Hepatocyte (in vitro differentiated cells): ENCODE results near the gene POU2F2.

Source experiments
- EZH2 ChIP-seq: fragments of 200-600 bp; sonication (generic); IDR thresholded peaks from 2 replicates; pipeline ENCODE4 v1.6.1; 2016; ENCODE audit warnings: antibody characterized with exemption, mild to moderate bottlenecking, borderline replicate concordance
- EZH2phosphoT487 ChIP-seq: fragments of 200-600 bp; sonication (generic); IDR thresholded peaks from one replicate; pipeline ENCODE4 v1.6.1; 2018; ENCODE audit warnings: antibody characterized with exemption, mild to moderate bottlenecking, low read depth, moderate library complexity; ENCODE audit not compliant: unreplicated experiment, severe bottlenecking
- TF ChIP-seq, protein P1 (sequence below): fragments of 200-600 bp; sonication (generic); IDR thresholded peaks from 2 replicates; pipeline ENCODE4 v1.5.1; 2016; ENCODE audit warnings: antibody characterized with exemption, mild to moderate bottlenecking; ENCODE audit not compliant: poor library complexity

DNA sequence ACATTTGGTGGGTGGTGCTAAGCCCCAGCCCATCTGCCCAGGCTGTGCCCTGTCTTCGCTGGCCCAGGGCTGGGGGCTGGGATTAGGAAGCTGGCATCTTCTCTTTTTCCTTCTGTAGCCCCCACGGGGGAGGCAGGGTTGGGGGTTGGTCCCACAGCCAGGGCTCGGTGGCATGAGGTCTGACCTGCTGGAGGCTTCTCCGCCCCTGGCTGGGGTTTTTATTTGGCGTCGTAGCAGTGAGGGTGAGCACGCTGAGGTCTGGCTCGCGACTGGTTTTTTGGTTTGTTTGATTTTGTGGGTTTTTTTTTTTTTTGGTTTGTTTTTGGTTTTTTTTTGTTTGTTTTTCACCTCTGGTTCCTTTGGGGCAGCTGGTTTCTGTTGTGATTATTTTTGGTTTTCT lies 41.6 kb downstream of the POU2F2 start:
- TF ChIP-seq, protein P1, sequence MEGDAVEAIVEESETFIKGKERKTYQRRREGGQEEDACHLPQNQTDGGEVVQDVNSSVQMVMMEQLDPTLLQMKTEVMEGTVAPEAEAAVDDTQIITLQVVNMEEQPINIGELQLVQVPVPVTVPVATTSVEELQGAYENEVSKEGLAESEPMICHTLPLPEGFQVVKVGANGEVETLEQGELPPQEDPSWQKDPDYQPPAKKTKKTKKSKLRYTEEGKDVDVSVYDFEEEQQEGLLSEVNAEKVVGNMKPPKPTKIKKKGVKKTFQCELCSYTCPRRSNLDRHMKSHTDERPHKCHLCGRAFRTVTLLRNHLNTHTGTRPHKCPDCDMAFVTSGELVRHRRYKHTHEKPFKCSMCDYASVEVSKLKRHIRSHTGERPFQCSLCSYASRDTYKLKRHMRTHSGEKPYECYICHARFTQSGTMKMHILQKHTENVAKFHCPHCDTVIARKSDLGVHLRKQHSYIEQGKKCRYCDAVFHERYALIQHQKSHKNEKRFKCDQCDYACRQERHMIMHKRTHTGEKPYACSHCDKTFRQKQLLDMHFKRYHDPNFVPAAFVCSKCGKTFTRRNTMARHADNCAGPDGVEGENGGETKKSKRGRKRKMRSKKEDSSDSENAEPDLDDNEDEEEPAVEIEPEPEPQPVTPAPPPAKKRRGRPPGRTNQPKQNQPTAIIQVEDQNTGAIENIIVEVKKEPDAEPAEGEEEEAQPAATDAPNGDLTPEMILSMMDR: no peak
- TF ChIP-seq EZH2: no peak
- no peak for TF ChIP-seq EZH2phosphoT487
